Heart right ventricle (tissue), 16 donors: ENCODE measurements around the gene HELQ. TPM values are rescaled to one million over a fixed set of nuclear protein-coding genes. Genes with fewer than 3 reads are reported as not detected.
"Not testable (repeated sequence)": the region's sequence is repeated elsewhere in the genome, so short reads cannot be mapped to it uniquely, and the experiment has no call there.

Experiments
- ATAC-seq, 8 donors: fragments of 200-7000 bp; cut with Tn5 transposase; one replicate each; pipeline ENCODE4 v1.9.1; 2020; ENCODE audit warnings: mild to moderate bottlenecking in 8 of 8, moderate library complexity in 8 of 8, moderate number of reproducible peaks in 1 of 8
- DNase-seq, 2 donors: peaks; one replicate each; pipeline ENCODE4 v3.0.0-alpha.2; 2020
- H3K27ac ChIP-seq, 10 donors: fragments of 200-600 bp; sonication (generic) in 2 of 10; one replicate each; pipeline versions ENCODE4 v1.5.0 to v1.8.0; 2020 to 2022; ENCODE audit warnings: mild to moderate bottlenecking in 3 of 10
- H3K27me3 ChIP-seq, 7 donors: fragments of 200-600 bp; one replicate each; pipeline ENCODE4 v1.8.0; 2021 to 2022; ENCODE audit warnings: mild to moderate bottlenecking in 2 of 7
- H3K36me3 ChIP-seq, 9 donors: fragments of 200-600 bp; sonication (generic) in 1 of 9; one replicate each; pipeline versions ENCODE4 v1.5.0 to v1.8.0; 2020 to 2022; ENCODE audit warnings: mild to moderate bottlenecking in 2 of 9
- H3K4me1 ChIP-seq, 9 donors: fragments of 200-600 bp; sonication (generic) in 1 of 9; one replicate each; pipeline versions ENCODE4 v1.5.0 to v1.8.0; 2020 to 2022; ENCODE audit warnings: mild to moderate bottlenecking in 4 of 9
- H3K4me3 ChIP-seq, 10 donors: fragments of 200-600 bp; sonication (generic) in 2 of 10; one replicate each; pipeline versions ENCODE4 v1.5.0 to v1.8.0; 2020 to 2022; ENCODE audit warnings: mild to moderate bottlenecking in 7 of 10, moderate library complexity in 2 of 10
- H3K9me3 ChIP-seq, 11 donors: fragments of 200-600 bp in 10 of 11; sonication (generic) in 2 of 11; one replicate each; pipeline versions ENCODE4 v1.5.0 to v1.8.0; 2013 to 2022; ENCODE audit warnings: mild to moderate bottlenecking in 2 of 11, control low read depth in 1 of 11, moderate library complexity in 1 of 11
- CTCF ChIP-seq, 9 donors: fragments of 200-600 bp; sonication (generic) in 2 of 9; IDR thresholded peaks; one replicate each; pipeline versions ENCODE4 v1.5.0 to v1.8.0; 2021 to 2022; ENCODE audit warnings: antibody characterized with exemption in 9 of 9, mild to moderate bottlenecking in 5 of 9, moderate library complexity in 1 of 9
- WGBS, 2 donors: extraction: QIAGEN DNeasy Blood & Tissue Kit; methylation state at CpG; one replicate each; pipeline ENCODE4 v1.1.7; 2013; ENCODE audit warnings: inconsistent platforms in 1 of 2; 5-methylcytosine and 5-hydroxymethylcytosine counted together
- intact Hi-C, 10 donors: fragments of 100-400 bp; cut with DNase I; formaldehyde crosslinking; loops; one replicate each; pipeline versions ENCODE4 v1.11.1 to v1.14.2; 2022
- polyA plus RNA-seq, 2 donors: library from polyadenylated mRNA; stranded (reverse); fragments of 200-250 nt; gene quantifications; one replicate each; pipeline ENCODE4 v1.2.3, GENCODE V29; 2013
- total RNA-seq, 10 donors: library from RNA; stranded (reverse); fragmentation: NEBNext Ultra II Directional in 3 of 10; extraction: Animal tissue kit (Norgen Biotek cat#: 25700) in 3 of 10; gene quantifications; one replicate each; pipeline versions ENCODE4 v1.2.1 to v1.2.4, GENCODE V29; 2021 to 2023
- donor health status: Arrhythmogenic right ventricular cardiomyopathy.
- donor health status: ischemic (EF 13 %, LVEDD 7.1; RV severe dilation, severe dysfunction).
- donor health status: healthy with polysubstance abuse.
- donor health status: DM: no; HTN: yes; CAD: no.
- donor health status: DM: no; HTN: no; CAD: no.
- donor health status: ischemic (EF 25% LVEDD 6.9; RV normal size, moderate dysfunction).
- donor health status: ischemic (EF 25% LVEDD 5.7; RV mildly dilated, moderate dysfunction).
- donor health status: healthy.
- donor health status: DM: yes; HTN: yes; CAD: no.
- donor health status: Ischemic cardiomyopathy.
- donor health status: ischemic (EF 35%, LVEDD 5.7; RV mildly dilated, moderate dysfunction).
- donor health status: nonischemic (EF 11% LVEDD 7.7; RV severe dilation, severe dysfunction).
- donor health status: DM: yes; HTN: yes; CAD: no.
- donor health status: PGD.
- donor health status: ischemic (EF 29% LVEDD 5.4; RV normal size, mild dysfunction).
- donor health status: nonischemic (EF 23%, LVEDD 6.1; RV moderate dilation, normal function).

HELQ gene
- total and polyA plus RNA-seq, 12 donors = 5.1 to 15.7 (median 12.9) TPM

GRCh38 chr4:83408908-83409307, 46.7 kb downstream of the HELQ start:
- Histone ChIP-seq H3K27me3 (no peaks in the 10 kb centered on the region), H3K36me3 (peaks cover 0 to 78% (median 29%) of the 10 kb centered on the region in 9 donors), H3K4me3 (no peak overlapping the region), H3K9me3 (no peaks in the 10 kb centered on the region), H3K4me1 (no peaks in the 10 kb centered on the region), H3K27ac (no peak overlapping the region)
- ATAC-seq = no peak
- intact Hi-C loops = no loop called here
- 94 to 100% methylated on average over 1 of the region's 1 CpG for WGBS, 2 donors
- no peak for TF ChIP-seq CTCF (IDR thresholded peaks at IDR 0.05)
- no peak for DNase-seq

DNA sequence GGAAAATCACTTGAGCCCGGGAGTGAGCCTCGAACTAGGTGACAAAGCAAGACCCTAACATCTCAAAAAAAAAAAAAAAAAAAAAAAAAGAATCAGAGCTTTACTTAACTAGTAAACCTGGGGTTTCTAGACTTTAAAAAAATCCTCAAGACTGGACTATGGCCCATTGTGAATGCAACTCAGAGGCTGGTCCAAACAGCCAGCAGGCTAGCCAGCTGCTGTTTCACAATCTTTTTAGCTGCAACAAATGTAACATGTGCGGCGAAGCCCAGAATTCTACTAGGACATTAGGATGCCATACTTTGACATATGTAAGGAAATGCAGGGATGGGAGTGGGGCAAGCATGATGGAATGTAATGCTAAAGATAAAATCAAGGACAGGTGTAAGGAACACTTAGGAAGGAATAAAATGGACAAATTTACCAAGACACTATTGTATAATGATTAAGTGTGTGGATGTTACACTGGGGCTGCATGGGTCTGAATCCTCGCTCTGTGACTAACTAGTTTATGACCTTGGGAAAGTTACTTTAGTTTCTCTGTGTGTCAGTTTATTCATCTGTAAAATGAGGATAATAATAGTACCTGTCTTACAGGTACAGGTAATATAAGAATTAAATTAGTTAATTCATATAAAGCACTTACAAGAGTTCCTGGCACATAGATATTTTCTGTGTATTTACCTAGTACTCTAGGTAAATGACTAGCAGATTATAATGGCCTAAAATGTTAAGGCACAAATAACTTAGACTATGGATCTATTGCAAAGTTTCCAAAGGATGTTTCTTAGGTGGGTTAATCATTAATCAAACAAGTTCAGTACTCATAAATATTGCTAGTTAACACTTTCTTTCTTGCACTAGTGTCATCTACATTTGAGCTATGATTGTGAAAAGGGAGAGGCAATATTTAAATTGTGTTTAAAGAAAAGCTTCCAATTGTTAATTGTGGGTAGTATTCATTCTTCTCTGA, 49.5 kb downstream of the HELQ start:
- no peak for ATAC-seq
- no peak for DNase-seq
- Histone ChIP-seq H3K4me3 (no peak overlapping the region), H3K9me3 (no peaks in the 10 kb centered on the region), H3K4me1 (no peaks in the 10 kb centered on the region), H3K27me3 (no peaks in the 10 kb centered on the region), H3K36me3 (peaks cover 0 to 51% (median 22%) of the 10 kb centered on the region in 9 donors), H3K27ac (no peak overlapping the region)
- no peak for TF ChIP-seq CTCF (IDR thresholded peaks at IDR 0.05)
- intact Hi-C loops = no loop called here
- 86 to 97% methylated on average over 5 of the region's 5 CpGs for WGBS, 2 donors

DNA sequence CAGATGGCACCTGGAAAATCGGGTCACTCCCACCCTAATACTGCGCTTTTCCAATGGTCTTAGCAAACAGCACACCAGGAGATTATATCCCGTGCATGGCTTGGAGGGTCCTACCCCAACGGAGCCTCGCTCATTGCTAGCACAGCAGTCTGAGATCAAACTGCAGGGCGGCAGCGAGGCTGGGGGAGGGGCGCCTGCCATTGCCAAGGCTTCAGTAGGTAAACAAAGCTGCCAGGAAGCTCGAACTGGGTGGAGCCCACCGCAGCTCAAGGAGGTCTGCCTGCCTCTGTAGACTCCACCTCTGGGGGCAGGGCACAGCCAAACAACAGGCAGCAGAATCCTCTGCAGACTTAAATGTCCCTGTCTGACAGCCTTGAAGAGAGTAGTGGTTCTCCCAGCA, 57.5 kb downstream of the HELQ start:
- H3K27ac ChIP-seq, DNase-seq, ATAC-seq, H3K27me3 ChIP-seq, H3K4me1 ChIP-seq, H3K4me3 ChIP-seq, intact Hi-C loops: not testable (repeated sequence)
- WGBS, 2 donors = 95% methylated on average over 10 of the region's 10 CpGs
- peaks cover 0 to 12% (median 0%) of the 10 kb centered on the region in 9 donors for H3K36me3 ChIP-seq
- peaks cover 0 to 20% (median 0%) of the 10 kb centered on the region in 11 donors for H3K9me3 ChIP-seq

DNA sequence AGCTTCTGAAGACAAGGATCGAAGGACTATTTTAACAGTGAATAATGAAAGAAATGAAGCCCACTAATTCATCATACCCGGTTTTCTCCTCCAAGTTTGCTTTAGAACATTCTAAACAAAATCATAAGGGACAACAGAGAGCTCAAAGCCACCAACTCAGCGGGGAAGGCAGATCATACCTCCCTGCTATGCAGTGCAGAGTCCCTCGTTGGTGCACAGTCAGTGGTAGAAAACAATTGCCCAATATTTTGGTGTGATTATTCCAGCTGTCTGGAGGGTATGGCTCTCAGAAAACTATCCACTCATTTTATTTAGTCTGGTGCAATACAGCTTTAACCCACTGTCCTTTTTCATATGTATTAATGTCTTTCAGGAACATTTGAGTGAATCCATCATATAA, 61.7 kb downstream of the HELQ start:
- WGBS, 2 donors = 77 to 82% methylated on average over 4 of the region's 4 CpGs
- intact Hi-C loops = no loop called here
- ATAC-seq (no peak), DNase-seq (no peak)
- Histone ChIP-seq H3K4me1 (peaks cover 0 to 12% (median 0%) of the 10 kb centered on the region in 9 donors), H3K9me3 (peaks cover 0 to 15% (median 0%) of the 10 kb centered on the region in 11 donors), H3K27me3 (no peaks in the 10 kb centered on the region), H3K36me3 (peaks cover 0 to 12% (median 0%) of the 10 kb centered on the region in 9 donors), H3K27ac (no peak overlapping the region), H3K4me3 (no peak overlapping the region)
- no peak for TF ChIP-seq CTCF (IDR thresholded peaks at IDR 0.05)

- Histone ChIP-seq H3K36me3 (peaks cover 0 to 2% (median 0%) of the 10 kb centered on the region in 9 donors), H3K27ac (no peak overlapping the region), H3K27me3 (no peaks in the 10 kb centered on the region), H3K9me3 (peaks cover 0 to 2% (median 0%) of the 10 kb centered on the region in 11 donors), H3K4me1 (peaks cover 0 to 12% (median 0%) of the 10 kb centered on the region in 9 donors), H3K4me3 (no peak overlapping the region)
- no peak for ATAC-seq
- WGBS, 2 donors = 82% methylated on average over 2 of the region's 2 CpGs
- DNase-seq = no peak
- TF ChIP-seq CTCF (IDR thresholded peaks at IDR 0.05) = no peak
- intact Hi-C loops = no loop called here
Observed at GRCh38 chr4:83392562-83392961, 63.1 kb downstream of the HELQ start.
